Upper lobe of left lung (tissue), 6 donors: ENCODE data around the gene SPTBN2. TPM values are rescaled to one million over a fixed set of nuclear protein-coding genes. Genes with fewer than 3 reads are reported as not detected.
A peak's percentile ranks its signal among the peaks of the same experiment; 100 is the strongest.

ENCODE experiments used
- ATAC-seq, 2 donors: fragments of 200-7000 bp; cut with Tn5 transposase; one replicate each; pipeline ENCODE4 v1.9.1; 2022; ENCODE audit warnings: mild to moderate bottlenecking in 2 of 2, moderate library complexity in 2 of 2; ENCODE audit not compliant: low FRiP score in 2 of 2
- DNase-seq, 2 donors: peaks; one replicate each; pipeline ENCODE4 v3.0.0-alpha.2; 2019 to 2020
- H3K27ac ChIP-seq, 4 donors: fragments of 200-600 bp; sonication (generic); one replicate each; pipeline ENCODE4 v1.5.1; 2016 to 2019
- H3K27me3 ChIP-seq, 4 donors: fragments of 200-600 bp; sonication (generic); one replicate each; pipeline ENCODE4 v1.5.1; 2017 to 2019
- H3K36me3 ChIP-seq, 4 donors: fragments of 200-600 bp; sonication (generic); one replicate each; pipeline ENCODE4 v1.5.1; 2016 to 2019
- H3K4me1 ChIP-seq, 4 donors: fragments of 200-600 bp; sonication (generic); one replicate each; pipeline ENCODE4 v1.5.1; 2018 to 2019
- H3K4me3 ChIP-seq, 4 donors: fragments of 200-600 bp; sonication (generic); one replicate each; pipeline ENCODE4 v1.5.1; 2017 to 2019; ENCODE audit warnings: mild to moderate bottlenecking in 2 of 4, moderate library complexity in 1 of 4
- H3K9me3 ChIP-seq, 4 donors: fragments of 200-600 bp; sonication (generic); one replicate each; pipeline ENCODE4 v1.5.1; 2018 to 2019
- EP300 ChIP-seq, 4 donors: sonication (generic); formaldehyde crosslinking; IDR thresholded peaks; one replicate each; pipeline ENCODE4 v1.5.1; 2017; ENCODE audit warnings: antibody characterized with exemption in 4 of 4, control low read depth in 2 of 4
- POLR2A ChIP-seq, 4 donors: fragments of 450-650 bp; IDR thresholded peaks; one replicate each; pipeline ENCODE4 v1.5.1; 2016 to 2017; ENCODE audit warnings: antibody characterized with exemption in 4 of 4, mild to moderate bottlenecking in 2 of 4
- POLR2AphosphoS5 ChIP-seq, 2 donors: sonication (generic); formaldehyde crosslinking; IDR thresholded peaks; one replicate each; pipeline ENCODE4 v1.5.1; 2017; ENCODE audit warnings: antibody characterized with exemption in 2 of 2
- WGBS, 2 donors: methylation state at CpG; one replicate each; pipeline ENCODE4 v1.1.5; 2017 to 2018; 5-methylcytosine and 5-hydroxymethylcytosine counted together
- total RNA-seq, 6 donors: library from RNA; depleted of rRNA in 4 of 6; stranded (reverse); fragments of >200 nt in 4 of 6; gene quantifications; one replicate each; pipeline versions ENCODE4 v1.1.0 to v1.2.1, GENCODE V29; 2016 to 2021
- TF ChIP-seq, protein P1 (sequence below), 6 experiments: fragments of 450-650 bp in 4 of 6; fragments of 200-600 bp in 2 of 6; sonication (generic) in 2 of 6; IDR thresholded peaks; one replicate each; pipeline ENCODE4 v1.5.1; 2016 to 2019; ENCODE audit warnings: antibody characterized with exemption in 6 of 6
- donor health status: DM: no; HTN: no; CAD: no; lungs with moderate emphysema.
- donor health status: DM: no; HTN: yes; CAD: no; lungs with severe emphysema.

The SPTBN2 gene
- total RNA-seq, 6 donors from 2014 or later, result 9.3 to 45.1 (median 21.1) TPM

DNA sequence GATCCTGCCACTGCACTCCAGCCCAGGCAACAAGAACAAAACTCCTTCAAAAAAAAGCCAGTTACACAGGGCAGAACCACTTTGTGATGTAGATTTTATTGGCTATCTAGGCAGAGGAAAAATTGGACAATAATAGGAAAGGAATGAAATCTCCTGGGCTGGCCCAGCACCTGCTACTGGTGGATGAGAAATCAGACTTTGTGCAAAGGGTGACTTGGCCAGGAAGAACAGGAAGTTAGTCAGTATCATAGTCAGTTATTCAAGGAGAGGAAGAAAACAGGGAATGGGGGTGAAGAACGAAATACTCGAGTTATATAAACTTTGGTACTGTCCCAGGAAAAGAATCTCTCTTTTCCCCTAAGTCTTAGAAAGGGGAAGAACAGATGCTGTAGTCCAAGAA is 11.0 kb upstream of the SPTBN2 start:
- Histone ChIP-seq H3K4me3 (no peak overlapping the region), H3K27me3 (no peaks in the 10 kb centered on the region), H3K27ac (no peak overlapping the region), H3K9me3 (no peaks in the 10 kb centered on the region), H3K4me1 (peaks cover 6 to 13% (median 10%) of the 10 kb centered on the region in 4 donors), H3K36me3 (no peaks in the 10 kb centered on the region)
- no peak for DNase-seq
- 46 to 49% methylated on average over 2 of the region's 2 CpGs for WGBS, 2 donors
- ATAC-seq, result no peak
- no peak for TF ChIP-seq POLR2AphosphoS5 (IDR thresholded peaks at IDR 0.05)
- TF ChIP-seq POLR2A (IDR thresholded peaks at IDR 0.05), result no peak
- no peak for TF ChIP-seq EP300 (IDR thresholded peaks at IDR 0.05)
- TF ChIP-seq, protein P1, sequence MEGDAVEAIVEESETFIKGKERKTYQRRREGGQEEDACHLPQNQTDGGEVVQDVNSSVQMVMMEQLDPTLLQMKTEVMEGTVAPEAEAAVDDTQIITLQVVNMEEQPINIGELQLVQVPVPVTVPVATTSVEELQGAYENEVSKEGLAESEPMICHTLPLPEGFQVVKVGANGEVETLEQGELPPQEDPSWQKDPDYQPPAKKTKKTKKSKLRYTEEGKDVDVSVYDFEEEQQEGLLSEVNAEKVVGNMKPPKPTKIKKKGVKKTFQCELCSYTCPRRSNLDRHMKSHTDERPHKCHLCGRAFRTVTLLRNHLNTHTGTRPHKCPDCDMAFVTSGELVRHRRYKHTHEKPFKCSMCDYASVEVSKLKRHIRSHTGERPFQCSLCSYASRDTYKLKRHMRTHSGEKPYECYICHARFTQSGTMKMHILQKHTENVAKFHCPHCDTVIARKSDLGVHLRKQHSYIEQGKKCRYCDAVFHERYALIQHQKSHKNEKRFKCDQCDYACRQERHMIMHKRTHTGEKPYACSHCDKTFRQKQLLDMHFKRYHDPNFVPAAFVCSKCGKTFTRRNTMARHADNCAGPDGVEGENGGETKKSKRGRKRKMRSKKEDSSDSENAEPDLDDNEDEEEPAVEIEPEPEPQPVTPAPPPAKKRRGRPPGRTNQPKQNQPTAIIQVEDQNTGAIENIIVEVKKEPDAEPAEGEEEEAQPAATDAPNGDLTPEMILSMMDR (IDR thresholded peaks at IDR 0.05), result no peak

DNA sequence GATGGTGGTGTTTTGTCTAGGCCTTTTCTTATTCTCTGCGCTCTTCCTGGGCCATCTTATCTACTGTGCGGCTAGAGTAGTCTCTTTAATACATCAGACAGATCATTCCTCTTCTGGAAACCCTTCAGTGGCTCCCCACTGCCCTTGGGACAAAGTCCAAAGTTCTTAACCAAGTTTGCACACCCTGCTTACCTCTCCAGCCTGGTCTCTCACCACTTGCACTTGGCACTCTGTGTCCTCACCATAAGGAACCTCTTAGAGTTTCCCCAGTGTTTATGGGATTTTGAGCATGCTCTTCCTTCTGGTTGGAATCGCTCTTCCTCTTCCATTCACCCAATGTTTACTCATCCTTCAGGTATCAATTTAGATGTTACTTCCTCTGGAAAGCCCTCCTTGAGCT is 5.2 kb upstream of the SPTBN2 start:
- TF ChIP-seq POLR2A (IDR thresholded peaks at IDR 0.05) (no peak), EP300 (IDR thresholded peaks at IDR 0.05) (no peak), POLR2AphosphoS5 (IDR thresholded peaks at IDR 0.05) (no peak)
- TF ChIP-seq, protein P1 (IDR thresholded peaks at IDR 0.05), result no peak
- Histone ChIP-seq H3K9me3 (no peaks in the 10 kb centered on the region), H3K27ac (no peak overlapping the region), H3K4me1 (no peaks in the 10 kb centered on the region), H3K27me3 (no peaks in the 10 kb centered on the region), H3K36me3 (no peaks in the 10 kb centered on the region), H3K4me3 (no peak overlapping the region)
- 85 to 98% methylated on average over 3 of the region's 3 CpGs for WGBS, 2 donors
- ATAC-seq (no peak), DNase-seq (no peak)

DNA sequence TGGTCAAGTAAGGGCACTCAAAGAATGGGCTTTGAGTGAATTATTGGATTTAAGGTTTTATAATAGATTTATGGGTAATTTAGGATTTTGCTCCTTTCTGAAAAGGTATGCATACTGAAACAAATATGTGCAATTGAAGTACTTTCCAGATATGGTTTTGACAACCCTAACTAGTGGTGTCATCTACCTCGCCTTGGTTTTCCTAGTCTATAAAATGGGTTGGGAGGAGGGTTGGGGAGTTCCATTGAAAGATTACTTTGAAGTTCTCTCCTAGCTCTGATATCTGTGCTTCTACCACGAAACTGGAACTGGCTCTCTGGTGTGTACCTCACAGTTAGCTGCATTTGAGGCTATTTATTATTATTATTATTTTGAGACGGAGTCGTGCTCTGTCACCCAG is 431 bp upstream of the SPTBN2 start:
- H3K36me3 ChIP-seq, result no peaks in the 10 kb centered on the region

DNA sequence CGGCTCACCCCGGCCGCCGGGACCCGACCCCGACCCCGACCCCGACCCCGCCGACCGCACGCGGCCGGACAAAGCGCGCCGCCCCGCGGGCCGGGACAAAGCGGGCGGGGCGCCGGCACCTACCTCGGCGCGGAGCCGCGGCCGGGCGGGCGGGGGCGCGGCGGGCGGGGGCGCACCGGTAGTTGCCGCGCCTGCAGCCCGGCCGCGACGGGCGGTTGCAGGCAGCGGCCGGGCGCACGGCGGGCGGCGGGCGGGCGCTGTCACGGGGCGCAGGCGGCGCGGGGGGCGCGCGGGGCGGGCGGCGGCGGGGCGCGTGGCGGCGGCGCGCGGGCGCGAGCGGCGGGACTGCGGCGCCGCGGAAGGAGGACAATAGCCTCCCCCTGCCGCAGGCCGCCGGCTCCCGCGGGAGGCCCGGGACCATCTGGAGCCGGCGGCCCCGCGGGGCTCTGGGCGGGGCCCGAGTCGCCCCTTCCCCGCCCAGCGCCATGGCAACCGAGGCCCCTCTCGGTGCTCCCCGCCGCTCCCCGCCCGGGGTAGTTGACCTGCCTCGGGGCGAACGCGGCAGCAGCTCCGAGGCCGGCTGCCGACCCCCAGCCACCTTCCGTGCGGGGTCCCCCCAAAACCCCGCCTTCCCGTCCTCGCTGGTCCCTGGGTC is 851 bp downstream of the SPTBN2 start:
- H3K27ac ChIP-seq, result no peak overlapping the region
- peak overlapping the region; percentile 13 to 60 (median 56) for H3K4me3 ChIP-seq
- no peaks in the 10 kb centered on the region for H3K36me3 ChIP-seq
- ATAC-seq (peak in 1 of 2 donors; percentile 43), DNase-seq (peak in 1 of 2 donors; percentile 83)
- H3K9me3 ChIP-seq, result no peaks in the 10 kb centered on the region
- H3K4me1 ChIP-seq, result peaks cover 11 to 17% (median 13%) of the 10 kb centered on the region in 4 donors
- peaks cover 0 to 20% (median 7%) of the 10 kb centered on the region in 4 donors for H3K27me3 ChIP-seq
- TF ChIP-seq POLR2AphosphoS5 (IDR thresholded peaks at IDR 0.05) (no peak), POLR2A (IDR thresholded peaks at IDR 0.05) (no peak), EP300 (IDR thresholded peaks at IDR 0.05) (no peak)
- TF ChIP-seq, protein P1 (IDR thresholded peaks at IDR 0.05), result no peak
- 0% methylated on average over 5 of the region's 114 CpGs; no CpG with 5 or more reads in 1 of the 2 donors for WGBS, 2 donors

More for the DNA sequence above, 431 bp upstream of the SPTBN2 start:
- 91 to 93% methylated on average over 4 of the region's 4 CpGs for WGBS, 2 donors
- TF ChIP-seq POLR2AphosphoS5 (IDR thresholded peaks at IDR 0.05) (no peak), EP300 (IDR thresholded peaks at IDR 0.05) (no peak), POLR2A (IDR thresholded peaks at IDR 0.05) (no peak)
- TF ChIP-seq, protein P1 (IDR thresholded peaks at IDR 0.05), result no peak
- Histone ChIP-seq H3K9me3 (no peaks in the 10 kb centered on the region), H3K27me3 (peaks cover 0 to 20% (median 7%) of the 10 kb centered on the region in 4 donors), H3K4me3 (no peak overlapping the region), H3K27ac (no peak overlapping the region), H3K4me1 (peaks cover 11 to 17% (median 13%) of the 10 kb centered on the region in 4 donors)
- DNase-seq (no peak), ATAC-seq (no peak)
